Epithelial cell of proximal tubule (primary cell): ENCODE data around the gene BLOC1S4. TPM values are rescaled to one million over a fixed set of nuclear protein-coding genes. Genes with fewer than 3 reads are reported as not detected.
"Not testable (repeated sequence)": the region's sequence is repeated elsewhere in the genome, so short reads cannot be mapped to it uniquely, and the experiment has no call there.

ENCODE experiments used
- DNase-seq: peaks from one replicate; pipeline ENCODE4 v3.0.0-alpha.2; 2011; ENCODE audit warnings: low read depth
- H3K4me3 ChIP-seq: 2 replicates; pipeline ENCODE4 v1.5.1; 2011; ENCODE audit warnings: low read depth, mild to moderate bottlenecking, low read length
- total RNA-seq: library from RNA; depleted of rRNA; stranded (reverse); fragments of >200 nt; gene quantifications from 2 replicates; pipeline ENCODE4 v1.2.3, GENCODE V29; 2015
- TF ChIP-seq, protein P1 (sequence below): conservative IDR thresholded peaks from 2 replicates; pipeline ENCODE4 v1.5.1; 2012; ENCODE audit warnings: low read depth, mild to moderate bottlenecking, low read length

BLOC1S4 gene
- total RNA-seq, 1 donor from 2014 or later = 22.0 TPM

- TF ChIP-seq, protein P1, sequence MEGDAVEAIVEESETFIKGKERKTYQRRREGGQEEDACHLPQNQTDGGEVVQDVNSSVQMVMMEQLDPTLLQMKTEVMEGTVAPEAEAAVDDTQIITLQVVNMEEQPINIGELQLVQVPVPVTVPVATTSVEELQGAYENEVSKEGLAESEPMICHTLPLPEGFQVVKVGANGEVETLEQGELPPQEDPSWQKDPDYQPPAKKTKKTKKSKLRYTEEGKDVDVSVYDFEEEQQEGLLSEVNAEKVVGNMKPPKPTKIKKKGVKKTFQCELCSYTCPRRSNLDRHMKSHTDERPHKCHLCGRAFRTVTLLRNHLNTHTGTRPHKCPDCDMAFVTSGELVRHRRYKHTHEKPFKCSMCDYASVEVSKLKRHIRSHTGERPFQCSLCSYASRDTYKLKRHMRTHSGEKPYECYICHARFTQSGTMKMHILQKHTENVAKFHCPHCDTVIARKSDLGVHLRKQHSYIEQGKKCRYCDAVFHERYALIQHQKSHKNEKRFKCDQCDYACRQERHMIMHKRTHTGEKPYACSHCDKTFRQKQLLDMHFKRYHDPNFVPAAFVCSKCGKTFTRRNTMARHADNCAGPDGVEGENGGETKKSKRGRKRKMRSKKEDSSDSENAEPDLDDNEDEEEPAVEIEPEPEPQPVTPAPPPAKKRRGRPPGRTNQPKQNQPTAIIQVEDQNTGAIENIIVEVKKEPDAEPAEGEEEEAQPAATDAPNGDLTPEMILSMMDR = no peak
- DNase-seq = no peak
- no peak overlapping the region for H3K4me3 ChIP-seq
Measured at GRCh38 chr4:6751611-6752485, 35.9 kb downstream of the BLOC1S4 start.

DNA sequence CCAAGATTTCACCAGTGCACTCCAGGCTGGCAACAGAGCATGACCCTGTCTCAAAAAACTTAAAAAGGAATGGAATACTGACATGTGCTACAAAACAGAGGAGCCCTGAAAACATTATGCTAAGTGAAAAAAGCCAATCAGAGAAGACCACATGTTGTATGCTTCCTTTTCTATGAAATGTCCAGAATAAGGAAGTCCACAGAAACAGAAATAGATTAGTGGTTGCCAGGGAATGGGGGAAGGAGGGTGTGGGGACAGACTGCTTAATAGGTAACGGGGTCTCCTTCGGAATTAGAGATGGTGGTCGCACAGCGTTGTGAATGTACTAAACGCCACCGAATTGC lies 36.5 kb downstream of the BLOC1S4 start:
- no peak overlapping the region for H3K4me3 ChIP-seq
- TF ChIP-seq, protein P1 = no peak
- no peak for DNase-seq

DNA sequence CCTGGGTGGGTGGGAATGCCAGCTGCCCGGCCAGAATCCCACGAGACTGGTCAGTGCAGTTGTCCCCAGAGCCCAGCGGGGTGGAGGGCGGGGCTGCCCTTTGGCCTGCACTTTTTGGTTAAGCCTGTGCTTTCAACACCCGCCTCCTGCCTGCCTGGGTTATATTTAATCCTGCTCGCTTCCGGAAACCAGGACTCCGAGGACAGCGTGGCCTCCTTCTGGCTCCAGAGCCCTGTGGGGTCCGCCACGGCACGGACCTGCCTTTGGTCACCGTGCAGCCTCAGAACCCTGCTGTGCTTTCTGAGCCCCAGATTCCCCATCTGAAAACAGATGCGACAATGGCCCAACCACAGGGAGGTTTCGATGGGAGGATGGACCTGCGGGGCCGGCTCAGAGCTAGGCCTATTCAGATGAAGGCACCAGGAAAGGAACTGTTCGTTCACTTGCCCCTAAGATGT lies 37.2 kb downstream of the BLOC1S4 start:
- TF ChIP-seq, protein P1 = no peak
- no peak for DNase-seq
- H3K4me3 ChIP-seq = no peak overlapping the region

- DNase-seq = no peak
- no peak overlapping the region for H3K4me3 ChIP-seq
- TF ChIP-seq, protein P1 = no peak
Measured at GRCh38 chr4:6753891-6754290, 37.9 kb downstream of the BLOC1S4 start.

DNA sequence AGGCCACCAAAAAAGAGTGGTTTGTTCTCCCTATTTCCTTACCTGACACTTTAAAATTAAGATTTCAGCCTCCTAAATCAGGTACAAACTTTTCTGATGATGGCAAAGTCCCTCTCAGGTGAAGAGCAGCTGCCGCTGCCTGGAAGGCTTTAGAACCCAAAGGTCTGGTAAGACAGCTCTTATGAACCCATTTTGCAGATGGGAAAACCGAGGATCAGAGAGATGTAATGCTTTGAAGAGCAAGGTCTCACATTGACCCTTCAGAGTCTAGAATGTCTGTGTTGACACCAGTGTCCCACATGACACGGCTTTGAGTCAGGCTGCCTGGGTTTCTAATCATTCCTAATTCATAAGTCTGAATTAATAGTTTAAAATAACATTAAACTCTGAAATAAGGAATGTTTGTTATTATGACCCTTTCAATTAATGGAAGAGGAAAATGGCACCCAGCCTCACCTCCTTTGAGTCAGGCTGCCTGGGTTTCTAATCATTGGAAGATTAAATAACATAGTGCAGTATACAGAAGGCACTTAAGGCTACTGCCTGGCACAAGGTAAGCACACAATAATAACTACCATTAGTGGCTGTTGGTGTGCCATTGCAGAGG lies 38.6 kb downstream of the BLOC1S4 start:
- DNase-seq = no peak
- TF ChIP-seq, protein P1 = no peak
- no peak overlapping the region for H3K4me3 ChIP-seq

DNA sequence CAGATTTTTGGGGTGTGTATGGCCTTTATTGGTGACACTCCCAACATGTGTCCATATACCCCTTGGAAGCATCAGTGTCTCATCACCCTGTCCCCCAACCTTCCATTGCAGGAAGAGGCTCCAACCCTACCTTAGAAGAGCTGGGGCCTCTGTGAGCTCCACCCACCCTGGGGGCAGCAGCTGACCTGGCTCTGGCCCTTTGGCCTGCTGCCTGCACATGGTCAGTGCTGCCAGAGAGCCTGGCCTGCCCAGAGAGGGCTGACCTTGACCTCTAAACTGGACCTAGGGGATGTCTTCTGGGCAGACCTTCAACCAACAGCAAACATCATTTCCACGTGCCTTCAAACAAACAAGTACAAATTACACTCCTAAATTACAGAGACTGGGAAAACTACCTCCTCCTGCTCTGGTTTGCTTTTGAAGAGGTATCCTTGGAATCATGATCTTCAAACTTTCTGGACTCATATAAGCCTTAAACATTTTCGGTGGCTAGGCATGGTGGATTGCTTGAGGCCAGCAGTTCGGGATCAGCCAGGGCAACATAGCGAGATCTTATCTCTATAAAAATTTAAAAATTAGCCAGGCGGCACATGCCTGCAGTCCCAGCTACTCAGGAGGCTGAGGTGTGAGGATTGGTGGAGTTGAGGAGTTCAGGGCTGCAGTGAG lies 39.2 kb downstream of the BLOC1S4 start:
- TF ChIP-seq, protein P1 = no peak
- DNase-seq = no peak
- no peak overlapping the region for H3K4me3 ChIP-seq

DNA sequence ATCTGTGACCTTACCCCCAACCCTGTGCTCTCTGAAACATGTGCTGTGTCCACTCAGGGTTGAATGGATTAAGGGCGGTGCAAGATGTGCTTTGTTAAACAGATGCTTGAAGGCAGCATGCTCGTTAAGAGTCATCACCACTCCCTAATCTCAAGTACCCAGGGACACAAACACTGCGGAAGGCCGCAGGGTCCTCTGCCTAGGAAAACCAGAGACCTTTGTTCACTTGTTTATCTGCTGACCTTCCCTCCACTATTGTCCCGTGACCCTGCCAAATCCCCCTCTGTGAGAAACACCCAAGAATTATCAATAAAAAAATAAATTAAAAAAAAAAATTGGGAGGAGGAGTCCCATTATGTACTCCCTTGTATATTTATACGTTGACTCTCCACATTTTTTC lies 40.4 kb downstream of the BLOC1S4 start:
- not testable (repeated sequence) for DNase-seq, H3K4me3 ChIP-seq
